ENCODE measurements around the gene KCNQ1. TPM values are rescaled to one million over a fixed set of nuclear protein-coding genes. Genes with fewer than 3 reads are reported as not detected.

Gene KCNQ1
- total RNA-seq, 1 donor from 2014 or later = 8.5 TPM

GRCh38 chr11:2770096-2770751, 325.4 kb downstream of the KCNQ1 start:
- Mint-ChIP-seq H3K4me3 (no peak overlapping the region), H3K9me3 (peaks cover 15% of the 10 kb centered on the region), H3K27ac (no peak overlapping the region), H3K4me1 (peaks cover 7% of the 10 kb centered on the region), H3K36me3 (peaks cover 2% of the 10 kb centered on the region), H3K27me3 (ENCODE audit: low read depth) (peaks cover 3% of the 10 kb centered on the region)
- DNase-seq (ENCODE audit: low spot score in 2 of 2, unreplicated experiment in 2 of 2) = peak in 1 of 2 experiments; percentile 36
- TF ChIP-seq CTCF (IDR thresholded peaks at IDR 0.05; ENCODE audit: unreplicated experiment) = no peak

- peak in 1 of 2 experiments; percentile 37 for DNase-seq (ENCODE audit: low spot score in 2 of 2, unreplicated experiment in 2 of 2)
- no peak overlapping the region for H3K4me3 Mint-ChIP-seq
- peaks cover 9% of the 10 kb centered on the region for H3K9me3 Mint-ChIP-seq
- peaks cover 7% of the 10 kb centered on the region for H3K4me1 Mint-ChIP-seq
- peaks cover 2% of the 10 kb centered on the region for H3K36me3 Mint-ChIP-seq
- no peak overlapping the region for H3K27ac Mint-ChIP-seq
- TF ChIP-seq CTCF (IDR thresholded peaks at IDR 0.05; ENCODE audit: unreplicated experiment) = no peak
- H3K27me3 Mint-ChIP-seq (ENCODE audit: low read depth) = peaks cover 3% of the 10 kb centered on the region
These were observed 326.0 kb downstream of the KCNQ1 start for GRCh38 chr11:2770761-2771301.

- peak in 1 of 2 experiments; percentile 38 for DNase-seq (ENCODE audit: low spot score in 2 of 2, unreplicated experiment in 2 of 2)
- H3K27me3 Mint-ChIP-seq (ENCODE audit: low read depth) = peaks cover 3% of the 10 kb centered on the region
These were observed 327.1 kb downstream of the KCNQ1 start for GRCh38 chr11:2771758-2772466.

GRCh38 chr11:2772544-2773031, 327.8 kb downstream of the KCNQ1 start:
- Mint-ChIP-seq H3K4me1 (peaks cover 8% of the 10 kb centered on the region), H3K27ac (no peak overlapping the region), H3K27me3 (ENCODE audit: low read depth) (peaks cover 3% of the 10 kb centered on the region), H3K36me3 (no peaks in the 10 kb centered on the region), H3K9me3 (no peaks in the 10 kb centered on the region), H3K4me3 (no peak overlapping the region)
- TF ChIP-seq CTCF (IDR thresholded peaks at IDR 0.05; ENCODE audit: unreplicated experiment) = no peak
- DNase-seq (ENCODE audit: low spot score in 2 of 2, unreplicated experiment in 2 of 2) = peak in 1 of 2 experiments; percentile 34

More at GRCh38 chr11:2771758-2772466, 327.1 kb downstream of the KCNQ1 start:
- H3K4me3 Mint-ChIP-seq = no peak overlapping the region
- peaks cover 2% of the 10 kb centered on the region for H3K36me3 Mint-ChIP-seq
- H3K27ac Mint-ChIP-seq = no peak overlapping the region
- no peaks in the 10 kb centered on the region for H3K9me3 Mint-ChIP-seq
- H3K4me1 Mint-ChIP-seq = peaks cover 7% of the 10 kb centered on the region
- TF ChIP-seq CTCF (IDR thresholded peaks at IDR 0.05; ENCODE audit: unreplicated experiment) = no peak

- peaks cover 3% of the 10 kb centered on the region for H3K27me3 Mint-ChIP-seq (ENCODE audit: low read depth)
- peaks cover 25% of the 10 kb centered on the region for H3K4me1 Mint-ChIP-seq
- no peak for TF ChIP-seq CTCF (IDR thresholded peaks at IDR 0.05; ENCODE audit: unreplicated experiment)
- H3K36me3 Mint-ChIP-seq = no peaks in the 10 kb centered on the region
- no peak overlapping the region for H3K4me3 Mint-ChIP-seq
- no peak overlapping the region for H3K27ac Mint-ChIP-seq
- no peaks in the 10 kb centered on the region for H3K9me3 Mint-ChIP-seq
- DNase-seq (ENCODE audit: low spot score in 2 of 2, unreplicated experiment in 2 of 2) = peak in 1 of 2 experiments; percentile 25
These were observed 329.6 kb downstream of the KCNQ1 start for GRCh38 chr11:2774173-2775082.
